PC-9 (cell line): ENCODE data around the gene CWC22. TPM values are rescaled to one million over a fixed set of nuclear protein-coding genes. Genes with fewer than 3 reads are reported as not detected.

ENCODE experiments used
- BruUV-seq: library from RNA; stranded (reverse); fragments of 400-500 nt; replicated peaks from 2 replicates; lab custom pipeline; 2021; lab: Mats Ljungman, UMichigan
- CTCF ChIA-PET: fragments of 300-600 bp; sonication (Branson Sonifier 250); formaldehyde crosslinking; loops from one replicate; lab custom pipeline; 2022; ENCODE audit warnings: antibody characterized with exemption; lab: Charles Lee
- POLR2A ChIA-PET: fragments of 300-600 bp; sonication (Branson Sonifier 250); formaldehyde crosslinking; loops from one replicate; lab custom pipeline; 2022; ENCODE audit warnings: antibody characterized with exemption; ENCODE audit not compliant: unreplicated experiment; lab: Charles Lee
- DNase-seq, 2 experiments: peaks; one replicate each; pipeline versions ENCODE4 v3.0.0 to v3.0.0-alpha.2; 2015 to 2022; ENCODE audit warnings: mixed read lengths in 1 of 2
- H2AFZ ChIP-seq: fragments of 200-600 bp; sonication (generic); 2 replicates; pipeline ENCODE4 v1.8.1; 2017; ENCODE audit warnings: antibody characterized with exemption
- H3F3A ChIP-seq: fragments of 200-600 bp; sonication (generic); 2 replicates; pipeline ENCODE4 v1.8.1; 2017; ENCODE audit warnings: antibody characterized with exemption, mild to moderate bottlenecking, low read depth; ENCODE audit not compliant: insufficient read depth
- H3K27ac ChIP-seq: fragments of 200-600 bp; sonication (generic); 2 replicates; pipeline ENCODE4 v1.6.1; 2016; ENCODE audit warnings: mixed run types
- H3K27me3 ChIP-seq: fragments of 200-600 bp; sonication (generic); 2 replicates; pipeline ENCODE4 v1.6.1; 2016; ENCODE audit warnings: low read depth, mixed run types; ENCODE audit not compliant: insufficient read depth
- H3K36me3 ChIP-seq: fragments of 200-600 bp; sonication (generic); 2 replicates; pipeline ENCODE4 v1.6.1; 2016; ENCODE audit warnings: low read depth, mixed run types
- H3K4me1 ChIP-seq: fragments of 200-600 bp; sonication (generic); replicated peaks from 2 replicates; pipeline ENCODE4 v1.6.1; 2016; ENCODE audit warnings: mixed run types; ENCODE audit not compliant: insufficient read depth
- H3K4me2 ChIP-seq: fragments of 200-600 bp; sonication (generic); 2 replicates; pipeline ENCODE4 v1.6.1; 2017; ENCODE audit warnings: mixed run types
- H3K4me3 ChIP-seq: fragments of 200-600 bp; sonication (generic); 2 replicates; pipeline ENCODE4 v1.6.1; 2016; ENCODE audit warnings: mixed run types
- H3K79me2 ChIP-seq: fragments of 200-600 bp; sonication (generic); 2 replicates; pipeline ENCODE4 v1.6.1; 2017; ENCODE audit warnings: low read depth, mixed run types
- H3K9me2 ChIP-seq: fragments of 200-600 bp; sonication (generic); 2 replicates; pipeline ENCODE4 v1.8.1; 2017; ENCODE audit warnings: mild to moderate bottlenecking; ENCODE audit not compliant: insufficient read depth
- H3K9me3 ChIP-seq: fragments of 200-600 bp; sonication (generic); 2 replicates; pipeline ENCODE4 v1.8.1; 2016; ENCODE audit warnings: low read depth; ENCODE audit not compliant: insufficient read depth
- H4K20me1 ChIP-seq: fragments of 200-600 bp; sonication (generic); 2 replicates; pipeline ENCODE4 v1.8.1; 2017; ENCODE audit not compliant: insufficient read depth
- CTCF ChIP-seq: fragments of 200-600 bp; sonication (generic); conservative IDR thresholded peaks from 2 replicates; pipeline ENCODE4 v1.6.1; 2017; ENCODE audit warnings: mixed run types, antibody characterized with exemption, mild to moderate bottlenecking, moderate library complexity
- EZH2 ChIP-seq: fragments of 200-600 bp; sonication (generic); IDR thresholded peaks from 2 replicates; pipeline ENCODE4 v1.8.0; 2017; ENCODE audit warnings: antibody characterized with exemption, low read depth
- intact Hi-C: fragments of 100-400 bp; cut with micrococcal nuclease; formaldehyde crosslinking; loops from one replicate; pipeline ENCODE4 v1.10.0; 2022; ENCODE audit not compliant: unreplicated experiment
- total RNA-seq: library from RNA; stranded (reverse); gene quantifications from 2 replicates; pipeline ENCODE4 v1.2.3, GENCODE V29; 2021

The CWC22 gene
- total RNA-seq, 1 experiment from 2014 or later, result 35.2 TPM

GRCh38 chr2:179948058-179948457 lies 59.0 kb downstream of the CWC22 start:
- no peaks in the 10 kb centered on the region for H3K9me3 ChIP-seq
- no peaks in the 10 kb centered on the region for H3K27me3 ChIP-seq
- CTCF ChIA-PET, result no interaction called here
- no peak overlapping the region for H3K27ac ChIP-seq
- H3K36me3 ChIP-seq, result peaks cover 72% of the 10 kb centered on the region
- no peaks in the 10 kb centered on the region for H3K4me1 ChIP-seq
- H3K4me3 ChIP-seq, result no peak overlapping the region
- POLR2A ChIA-PET, result interaction anchor here (0.7 kb wide), 1 partner anchor 1117 kb away, joined by 8 read pairs; no protein-coding TSS in a partner anchor
- H3F3A ChIP-seq, result no peaks in the 10 kb centered on the region
- H4K20me1 ChIP-seq, result no peaks in the 10 kb centered on the region
- H3K79me2 ChIP-seq, result no peaks in the 10 kb centered on the region
- BruUV-seq, result no TSS peak
- intact Hi-C loops, result loop anchor here (5.0 kb wide), 1 partner anchor 34 kb away; no protein-coding TSS in a partner anchor
- TF ChIP-seq CTCF (no peak), EZH2 (no peak)
- H2AFZ ChIP-seq, result no peak overlapping the region
- H3K4me2 ChIP-seq, result no peak overlapping the region
- DNase-seq, result no peak
- H3K9me2 ChIP-seq, result no peaks in the 10 kb centered on the region

- Histone ChIP-seq H2AFZ (no peak overlapping the region), H3K27ac (no peak overlapping the region), H4K20me1 (no peaks in the 10 kb centered on the region), H3K4me3 (no peak overlapping the region), H3K36me3 (peaks cover 61% of the 10 kb centered on the region), H3K4me1 (no peaks in the 10 kb centered on the region), H3K9me3 (no peaks in the 10 kb centered on the region), H3K4me2 (no peak overlapping the region), H3K27me3 (no peaks in the 10 kb centered on the region), H3K9me2 (no peaks in the 10 kb centered on the region), H3F3A (no peaks in the 10 kb centered on the region), H3K79me2 (no peaks in the 10 kb centered on the region)
- BruUV-seq, result no TSS peak
- DNase-seq, result no peak
- POLR2A ChIA-PET, result interaction anchor here (0.7 kb wide), 1 partner anchor 1116 kb away, joined by 8 read pairs; no protein-coding TSS in a partner anchor
- CTCF ChIA-PET, result no interaction called here
- TF ChIP-seq CTCF (no peak), EZH2 (no peak)
- intact Hi-C loops, result loop anchor here (5.0 kb wide), 1 partner anchor 35 kb away; no protein-coding TSS in a partner anchor
These were observed 60.1 kb downstream of the CWC22 start for GRCh38 chr2:179946810-179947615.

GRCh38 chr2:179946346-179946745 lies 60.8 kb downstream of the CWC22 start:
- Histone ChIP-seq H3K4me1 (no peaks in the 10 kb centered on the region), H3K79me2 (no peaks in the 10 kb centered on the region), H3K36me3 (peaks cover 57% of the 10 kb centered on the region), H2AFZ (no peak overlapping the region), H3K4me2 (no peak overlapping the region), H3K9me3 (no peaks in the 10 kb centered on the region), H3K4me3 (no peak overlapping the region), H3K9me2 (no peaks in the 10 kb centered on the region), H4K20me1 (no peaks in the 10 kb centered on the region), H3F3A (no peaks in the 10 kb centered on the region), H3K27ac (no peak overlapping the region), H3K27me3 (no peaks in the 10 kb centered on the region)
- DNase-seq, result no peak
- POLR2A ChIA-PET, result no interaction called here
- TF ChIP-seq CTCF (no peak), EZH2 (no peak)
- intact Hi-C loops, result loop anchor here (5.0 kb wide), 1 partner anchor 36 kb away; no protein-coding TSS in a partner anchor
- no TSS peak for BruUV-seq
- CTCF ChIA-PET, result no interaction called here
